HepG2 (cell line): ENCODE data around the gene FOXS1. TPM values are rescaled to one million over a fixed set of nuclear protein-coding genes. Genes with fewer than 3 reads are reported as not detected.
A peak's percentile ranks its signal among the peaks of the same experiment; 100 is the strongest.

Experiments
- CBX1 ChIP-seq: IDR thresholded peaks from one replicate; pipeline ENCODE4 v1.6.1; 2016; ENCODE audit warnings: antibody characterized with exemption, low read depth
- DNMT1 ChIP-seq: sonication (generic); formaldehyde crosslinking; IDR thresholded peaks from 2 replicates; pipeline ENCODE4 v1.5.1; 2020; ENCODE audit warnings: mild to moderate bottlenecking, missing genetic modification reagents
- EZH2 ChIP-seq: conservative IDR thresholded peaks from 2 replicates; pipeline ENCODE4 v1.6.1; 2012; ENCODE audit warnings: mild to moderate bottlenecking, low read depth, low read length, moderate library complexity
- FOSL1 ChIP-seq: sonication (generic); formaldehyde crosslinking; IDR thresholded peaks from 2 replicates; pipeline ENCODE4 v1.9.0; 2021; ENCODE audit warnings: missing genetic modification reagents, borderline replicate concordance
- FOXA1 ChIP-seq, 2 experiments: fragments of 450-650 bp in 1 of 2; sonication (generic) in 1 of 2; formaldehyde crosslinking in 1 of 2; IDR thresholded peaks; 2 replicates each; pipeline versions ENCODE4 v1.4.0 to v1.6.1; 2016 to 2020; ENCODE audit warnings: missing genetic modification reagents in 1 of 2
- HMGXB3 ChIP-seq: sonication (generic); formaldehyde crosslinking; IDR thresholded peaks from 2 replicates; pipeline ENCODE4 v1.4.0; 2020; ENCODE audit warnings: missing genetic modification reagents, borderline replicate concordance
- HNF4A ChIP-seq: sonication (generic); formaldehyde crosslinking; IDR thresholded peaks from 2 replicates; pipeline ENCODE4 v1.4.0; 2020; ENCODE audit warnings: missing genetic modification reagents
- KLF11 ChIP-seq: IDR thresholded peaks from 2 replicates; pipeline ENCODE4 v1.6.1; 2016; ENCODE audit warnings: missing compliant biosample characterization
- KLF6 ChIP-seq: IDR thresholded peaks from 2 replicates; pipeline ENCODE4 v1.8.0; 2016; ENCODE audit warnings: missing biosample characterization, missing genetic modification reagents
- MED1 ChIP-seq: sonication (generic); formaldehyde crosslinking; IDR thresholded peaks from 2 replicates; pipeline ENCODE4 v1.4.0; 2020; ENCODE audit warnings: missing genetic modification reagents
- SALL2 ChIP-seq: sonication (generic); formaldehyde crosslinking; IDR thresholded peaks from 2 replicates; pipeline ENCODE4 v1.8.1; 2023; ENCODE audit warnings: mild to moderate bottlenecking, missing genetic modification reagents, inconsistent platforms
- TGIF2 ChIP-seq: IDR thresholded peaks from 2 replicates; pipeline ENCODE4 v1.6.1; 2016; ENCODE audit warnings: control low read depth, missing compliant biosample characterization
- THAP7 ChIP-seq: sonication (generic); formaldehyde crosslinking; IDR thresholded peaks from 2 replicates; pipeline ENCODE4 v1.8.1; 2023; ENCODE audit warnings: mild to moderate bottlenecking, missing genetic modification reagents
- ZBTB1 ChIP-seq: sonication (generic); formaldehyde crosslinking; IDR thresholded peaks from 2 replicates; pipeline ENCODE4 v1.4.0; 2020; ENCODE audit warnings: missing genetic modification reagents, borderline replicate concordance
- ZBTB25 ChIP-seq: IDR thresholded peaks from 2 replicates; pipeline ENCODE4 v1.6.1; 2018; ENCODE audit warnings: missing genetic modification reagents
- ZBTB3 ChIP-seq: sonication (generic); formaldehyde crosslinking; IDR thresholded peaks from 2 replicates; pipeline ENCODE4 v1.4.0; 2020; ENCODE audit warnings: low read depth, mild to moderate bottlenecking, moderate library complexity, missing genetic modification reagents, borderline replicate concordance
- ZBTB7B ChIP-seq: sonication (generic); formaldehyde crosslinking; IDR thresholded peaks from 2 replicates; pipeline ENCODE4 v1.4.0; 2020; ENCODE audit warnings: missing genetic modification reagents
- ZBTB8A ChIP-seq: sonication (generic); formaldehyde crosslinking; IDR thresholded peaks from 2 replicates; pipeline ENCODE4 v1.4.0; 2020; ENCODE audit warnings: mild to moderate bottlenecking, low read depth, missing genetic modification reagents, borderline replicate concordance
- ZEB1 ChIP-seq: IDR thresholded peaks from 2 replicates; pipeline ENCODE4 v1.6.1; 2012; ENCODE audit warnings: mild to moderate bottlenecking, low read depth, inconsistent platforms; ENCODE audit not compliant: insufficient replicate concordance
- ZFP36L2 ChIP-seq: sonication (generic); formaldehyde crosslinking; IDR thresholded peaks from 2 replicates; pipeline ENCODE4 v1.4.0; 2020; ENCODE audit warnings: missing genetic modification reagents
- ZGPAT ChIP-seq: IDR thresholded peaks from 2 replicates; pipeline ENCODE4 v1.6.1; 2016; ENCODE audit warnings: mild to moderate bottlenecking
- ZNF282 ChIP-seq: fragments of 450-650 bp; IDR thresholded peaks from 2 replicates; pipeline ENCODE4 v1.6.1; 2018; ENCODE audit not compliant: partially characterized antibody
- ZNF446 ChIP-seq: sonication (generic); formaldehyde crosslinking; IDR thresholded peaks from 2 replicates; pipeline ENCODE4 v1.5.0; 2020; ENCODE audit warnings: mild to moderate bottlenecking, missing genetic modification reagents
- ZNF747 ChIP-seq: sonication (generic); formaldehyde crosslinking; IDR thresholded peaks from 2 replicates; pipeline ENCODE4 v1.8.1; 2023; ENCODE audit warnings: missing genetic modification reagents, mild to moderate bottlenecking, borderline replicate concordance
- polyA plus RNA-seq, 8 experiments: library from polyadenylated mRNA; depleted of rRNA in 3 of 8; stranded (reverse) in 7 of 8; unstranded in 1 of 8; fragments of >200 nt; fragmentation: Illumina TruSeq in 4 of 8; extraction: Trizol in 4 of 8; gene quantifications; 2 replicates each; pipeline versions ENCODE4 v1.2.1 to v1.2.3, GENCODE V29; 2011 to 2016; ENCODE audit warnings: low read depth in 4 of 8, missing spikeins in 1 of 8, mixed read lengths in 1 of 8; ENCODE audit not compliant: insufficient read depth in 1 of 8
- total RNA-seq, 5 experiments: library from RNA; depleted of rRNA; stranded (reverse); fragments of >200 nt; fragmentation: Illumina TruSeq; extraction: Trizol; gene quantifications; 2 replicates each; pipeline ENCODE4 v1.2.3, GENCODE V29; 2016; ENCODE audit warnings: low read depth in 1 of 5

FOXS1 gene
- total and polyA plus RNA-seq, 2 of the 13 experiments (the other 11 are each of a cell fraction or from before 2014, with no cell fraction given) = not detected

GRCh38 chr20:31870726-31871617 lies 25.6 kb upstream of the FOXS1 start (continued):
- TF ChIP-seq SALL2 (CRISPR knock-in tag) (no peak), ZNF747 (CRISPR knock-in tag) (no peak), MED1 (CRISPR knock-in tag) (no peak), FOXA1 (IDR thresholded peaks at IDR 0.05) (no peak), FOXA1 (CRISPR knock-in tag; IDR thresholded peaks at IDR 0.05) (no peak), DNMT1 (no peak), ZBTB25 (CRISPR knock-in tag) (no peak), ZFP36L2 (CRISPR knock-in tag) (no peak), HNF4A (peak; percentile 81), ZBTB8A (no peak), KLF11 (no peak), HMGXB3 (CRISPR knock-in tag) (no peak), ZNF282 (no peak), ZGPAT (no peak), KLF6 (CRISPR knock-in tag) (no peak), ZEB1 (no peak), CBX1 (no peak), EZH2 (peak; percentile 86; the same call in 1 of the 2 replicates), TGIF2 (no peak), FOSL1 (no peak), ZBTB1 (CRISPR knock-in tag) (no peak), ZBTB7B (CRISPR knock-in tag) (0 out of 2 replicates have a peak, but pooled peaks have one; percentile 51), THAP7 (CRISPR knock-in tag) (no peak), ZBTB3 (CRISPR knock-in tag) (no peak), ZNF446 (CRISPR knock-in tag) (peak; percentile 5; the same call in 1 of the 2 replicates)
